Mucosa of descending colon (tissue), 3 donors: ENCODE data around the gene MRPL23. TPM values are rescaled to one million over a fixed set of nuclear protein-coding genes. Genes with fewer than 3 reads are reported as not detected.

Experiments
- ATAC-seq: fragments of 200-7000 bp; cut with Tn5 transposase; one replicate; pipeline ENCODE4 v1.9.1; 2020; ENCODE audit warnings: mild to moderate bottlenecking, moderate library complexity
- DNase-seq, 3 donors: peaks; one replicate each; pipeline ENCODE4 v3.0.0-alpha.2; 2020
- H3K36me3 ChIP-seq: fragments of 200-600 bp; one replicate; pipeline ENCODE4 v1.8.0; 2021; ENCODE audit warnings: low read depth, mild to moderate bottlenecking
- H3K4me1 ChIP-seq: fragments of 200-600 bp; one replicate; pipeline ENCODE4 v1.8.0; 2021; ENCODE audit warnings: low read depth, mild to moderate bottlenecking
- H3K4me3 ChIP-seq: fragments of 200-600 bp; one replicate; pipeline ENCODE4 v1.8.0; 2021; ENCODE audit warnings: mild to moderate bottlenecking
- H3K9me3 ChIP-seq: fragments of 200-600 bp; one replicate; pipeline ENCODE4 v1.8.0; 2021; ENCODE audit warnings: mild to moderate bottlenecking
- CTCF ChIP-seq: fragments of 200-600 bp; IDR thresholded peaks from one replicate; pipeline ENCODE4 v1.8.0; 2022; ENCODE audit warnings: antibody characterized with exemption, mild to moderate bottlenecking
- intact Hi-C, 2 donors: fragments of 100-400 bp; cut with DNase I in 1 of 2; cut with micrococcal nuclease in 1 of 2; formaldehyde crosslinking; loops; one replicate each; pipeline versions ENCODE4 v1.11.0 to v1.11.1; 2022; cut with DNase I, micrococcal nuclease
- total RNA-seq, 3 donors: library from RNA; stranded (reverse); fragmentation: NEBNext Ultra II Directional in 2 of 3; extraction: Animal tissue kit (Norgen Biotek cat#: 25700) in 2 of 3; gene quantifications; one replicate each; pipeline versions ENCODE4 v1.2.1 to v1.2.4, GENCODE V29; 2021 to 2023
- donor health status: DM: no; HTN: no; CAD: no; lungs with moderate emphysema.
- donor health status: DM: no; HTN: no; CAD: no.
- donor health status: DM: no; HTN: yes; CAD: no.

Gene MRPL23
- total RNA-seq, 3 donors from 2014 or later = 42.5 to 105 (median 56.1) TPM

GRCh38 chr11:1963864-1964263 lies 16.7 kb downstream of the MRPL23 start:
- Histone ChIP-seq H3K36me3 (no peaks in the 10 kb centered on the region), H3K4me1 (no peaks in the 10 kb centered on the region), H3K9me3 (no peaks in the 10 kb centered on the region), H3K4me3 (no peak overlapping the region)
- intact Hi-C loops = no loop called here
- DNase-seq (no peak), ATAC-seq (no peak)
- no peak for TF ChIP-seq CTCF

- intact Hi-C loops = no loop called here
- Histone ChIP-seq H3K9me3 (no peaks in the 10 kb centered on the region), H3K4me1 (no peaks in the 10 kb centered on the region), H3K36me3 (no peaks in the 10 kb centered on the region), H3K4me3 (no peak overlapping the region)
- no peak for TF ChIP-seq CTCF
- ATAC-seq (no peak), DNase-seq (no peak)
Observed at GRCh38 chr11:1964348-1964747, 17.2 kb downstream of the MRPL23 start.

- no peaks in the 10 kb centered on the region for H3K9me3 ChIP-seq
- H3K36me3 ChIP-seq = no peaks in the 10 kb centered on the region
- H3K4me1 ChIP-seq = no peaks in the 10 kb centered on the region
- no peak for TF ChIP-seq CTCF
- no peak for ATAC-seq
- no peak for DNase-seq
- H3K4me3 ChIP-seq = no peak overlapping the region
- intact Hi-C loops = no loop called here
Observed at GRCh38 chr11:1964955-1965354, 17.8 kb downstream of the MRPL23 start.

- Histone ChIP-seq H3K9me3 (no peaks in the 10 kb centered on the region), H3K36me3 (no peaks in the 10 kb centered on the region), H3K4me3 (no peak overlapping the region), H3K4me1 (no peaks in the 10 kb centered on the region)
- DNase-seq (no peak), ATAC-seq (no peak)
- no peak for TF ChIP-seq CTCF
- intact Hi-C loops = no loop called here
Observed at GRCh38 chr11:1966531-1966930, 19.4 kb downstream of the MRPL23 start.

GRCh38 chr11:1967641-1968225 lies 20.6 kb downstream of the MRPL23 start:
- Histone ChIP-seq H3K36me3 (no peaks in the 10 kb centered on the region), H3K9me3 (no peaks in the 10 kb centered on the region), H3K4me3 (no peak overlapping the region), H3K4me1 (no peaks in the 10 kb centered on the region)
- no peak for TF ChIP-seq CTCF
- intact Hi-C loops = no loop called here
- ATAC-seq (no peak), DNase-seq (no peak)
